Spleen (tissue), 7 donors: ENCODE measurements around the gene C5orf15.

Experiments
- POLR2A ChIP-seq, 3 donors: fragments of 450-650 bp; IDR thresholded peaks; one replicate each; pipeline ENCODE4 v1.5.1; 2017; ENCODE audit warnings: antibody characterized with exemption in 3 of 3, mild to moderate bottlenecking in 1 of 3
- POLR2AphosphoS5 ChIP-seq, 3 donors: sonication (generic); formaldehyde crosslinking; IDR thresholded peaks; one replicate each; pipeline ENCODE4 v1.5.1; 2017; ENCODE audit warnings: antibody characterized with exemption in 3 of 3
- TF ChIP-seq, protein P1 (sequence below), 11 experiments: fragments of 200-600 bp in 7 of 11; fragments of 450-650 bp in 4 of 11; sonication (generic) in 4 of 11; IDR thresholded peaks in 8 of 11; conservative IDR thresholded peaks in 3 of 11; 1 replicate in 7 of 11; 2 replicates in 4 of 11; pipeline versions ENCODE4 v1.4.0 to v1.8.0; 2016 to 2021; ENCODE audit warnings: antibody characterized with exemption in 11 of 11, inconsistent platforms in 4 of 11, mild to moderate bottlenecking in 1 of 11
- donor health status: DM: no; HTN: no; CAD: no; lungs with moderate emphysema.
- donor health status: DM: no; HTN: no; CAD: no.
- donor health status: DM: no; HTN: no; CAD: no.

- TF ChIP-seq, protein P1, sequence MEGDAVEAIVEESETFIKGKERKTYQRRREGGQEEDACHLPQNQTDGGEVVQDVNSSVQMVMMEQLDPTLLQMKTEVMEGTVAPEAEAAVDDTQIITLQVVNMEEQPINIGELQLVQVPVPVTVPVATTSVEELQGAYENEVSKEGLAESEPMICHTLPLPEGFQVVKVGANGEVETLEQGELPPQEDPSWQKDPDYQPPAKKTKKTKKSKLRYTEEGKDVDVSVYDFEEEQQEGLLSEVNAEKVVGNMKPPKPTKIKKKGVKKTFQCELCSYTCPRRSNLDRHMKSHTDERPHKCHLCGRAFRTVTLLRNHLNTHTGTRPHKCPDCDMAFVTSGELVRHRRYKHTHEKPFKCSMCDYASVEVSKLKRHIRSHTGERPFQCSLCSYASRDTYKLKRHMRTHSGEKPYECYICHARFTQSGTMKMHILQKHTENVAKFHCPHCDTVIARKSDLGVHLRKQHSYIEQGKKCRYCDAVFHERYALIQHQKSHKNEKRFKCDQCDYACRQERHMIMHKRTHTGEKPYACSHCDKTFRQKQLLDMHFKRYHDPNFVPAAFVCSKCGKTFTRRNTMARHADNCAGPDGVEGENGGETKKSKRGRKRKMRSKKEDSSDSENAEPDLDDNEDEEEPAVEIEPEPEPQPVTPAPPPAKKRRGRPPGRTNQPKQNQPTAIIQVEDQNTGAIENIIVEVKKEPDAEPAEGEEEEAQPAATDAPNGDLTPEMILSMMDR (IDR thresholded peaks at IDR 0.05 in 8 of 11, conservative IDR thresholded peaks at IDR 0.05 in 3 of 11) = no peak
- no peak for TF ChIP-seq POLR2A (IDR thresholded peaks at IDR 0.05)
- TF ChIP-seq POLR2AphosphoS5 (IDR thresholded peaks at IDR 0.05) = no peak
These were observed 25.0 kb downstream of the C5orf15 start for GRCh38 chr5:133943475-133943817.
